GM12892 (cell line): ENCODE results near the gene GLIS1.

Experiments
- POLR2A ChIP-seq: IDR thresholded peaks from 2 replicates; pipeline ENCODE4 v1.6.1; 2011; ENCODE audit warnings: low read depth, low read length, control low read depth
- POLR2AphosphoS5 ChIP-seq: IDR thresholded peaks from 2 replicates; pipeline ENCODE4 v1.6.1; 2011; ENCODE audit warnings: low read depth, low read length, control low read depth

- TF ChIP-seq POLR2A (no peak), POLR2AphosphoS5 (no peak)
Observed at GRCh38 chr1:53712276-53712675, 26.7 kb downstream of the GLIS1 start.
